ENCODE data around the gene TMEM196. TPM values are rescaled to one million over a fixed set of nuclear protein-coding genes. Genes with fewer than 3 reads are reported as not detected.
A peak's percentile ranks its signal among the peaks of the same experiment; 100 is the strongest.

The TMEM196 gene
- total and polyA plus RNA-seq, 2 donors from 2014 or later: 0.06 TPM; not detected in 1

- Histone ChIP-seq H3K4me1 (ENCODE audit: control insufficient read depth in 2 of 3, insufficient read depth in 2 of 3, low read depth in 1 of 3, low read length in 3 of 3) (no peaks in the 10 kb centered on the region), H3K36me3 (ENCODE audit: control insufficient read depth in 2 of 3, insufficient read depth in 3 of 3, low read length in 3 of 3) (no peaks in the 10 kb centered on the region), H3K9ac (ENCODE audit: low read length in 3 of 3) (no peak overlapping the region), H3K27me3 (ENCODE audit: control insufficient read depth, insufficient read depth, low read length) (no peaks in the 10 kb centered on the region), H3K4me3 (ENCODE audit: low read length in 3 of 3) (no peak overlapping the region), H3K27ac (ENCODE audit: low read depth in 2 of 2, low read length in 2 of 2) (no peak overlapping the region), H3K9me3 (ENCODE audit: control insufficient read depth in 2 of 3, insufficient read depth in 1 of 3, low read length in 3 of 3) (no peaks in the 10 kb centered on the region)
- no peak for FAIRE-seq
- no peak for TF ChIP-seq CTCF (IDR thresholded peaks at IDR 0.05; ENCODE audit: borderline replicate concordance, extremely low read depth, insufficient read depth)
- DNase-seq: peak in 1 of 5 donors; percentile 12
- intact Hi-C loops (cut with DNase I): no loop called here
Observed at GRCh38 chr7:19677180-19677579, 96.2 kb downstream of the TMEM196 start.

- no peaks in the 10 kb centered on the region for H3K27me3 ChIP-seq (ENCODE audit: control insufficient read depth, insufficient read depth, low read length)
- DNase-seq (no peak), FAIRE-seq (no peak)
- no peaks in the 10 kb centered on the region for H3K4me1 ChIP-seq (ENCODE audit: control insufficient read depth in 2 of 3, insufficient read depth in 2 of 3, low read depth in 1 of 3, low read length in 3 of 3)
- H3K4me3 ChIP-seq (ENCODE audit: low read length in 3 of 3): no peak overlapping the region
- H3K9ac ChIP-seq (ENCODE audit: low read length in 3 of 3): no peak overlapping the region
- no peaks in the 10 kb centered on the region for H3K36me3 ChIP-seq (ENCODE audit: control insufficient read depth in 2 of 3, insufficient read depth in 3 of 3, low read length in 3 of 3)
- H3K9me3 ChIP-seq (ENCODE audit: control insufficient read depth in 2 of 3, insufficient read depth in 1 of 3, low read length in 3 of 3): no peaks in the 10 kb centered on the region
- intact Hi-C loops (cut with DNase I): no loop called here
- no peak for TF ChIP-seq CTCF (IDR thresholded peaks at IDR 0.05; ENCODE audit: borderline replicate concordance, extremely low read depth, insufficient read depth)
- no peak overlapping the region for H3K27ac ChIP-seq (ENCODE audit: low read depth in 2 of 2, low read length in 2 of 2)
Observed at GRCh38 chr7:19675816-19676215, 97.6 kb downstream of the TMEM196 start.

DNA sequence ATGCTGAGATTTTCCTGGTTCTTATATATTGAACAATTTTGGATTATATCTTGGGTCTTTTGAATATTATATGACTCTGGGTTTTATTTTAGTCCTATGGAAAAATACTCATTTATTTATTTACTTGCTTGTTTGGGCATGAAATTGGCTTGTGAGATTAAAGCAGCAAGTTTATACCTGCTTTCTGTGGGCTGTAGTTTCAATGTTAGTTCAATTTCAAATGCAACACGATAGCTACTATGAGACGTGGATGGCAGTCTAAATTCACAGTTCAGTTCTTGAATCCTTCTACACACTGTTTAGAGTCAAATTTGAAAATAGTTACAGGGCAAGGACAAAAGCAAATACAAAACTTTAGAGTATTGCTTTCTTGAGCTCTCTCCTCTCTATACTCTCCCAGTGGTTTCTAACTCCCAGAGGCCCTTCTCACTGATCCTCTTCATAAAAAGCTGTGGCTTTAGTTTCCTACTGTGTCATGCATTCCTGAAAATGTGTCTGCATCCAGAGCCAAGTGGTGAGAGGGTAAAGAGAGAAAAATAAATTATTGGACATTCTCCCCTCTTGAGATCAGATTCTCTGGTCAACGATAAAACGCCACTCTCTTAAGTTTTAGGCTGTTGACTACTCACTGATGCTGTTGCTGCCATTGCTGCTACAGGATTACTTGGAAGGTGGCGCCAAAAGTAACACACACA lies 99.0 kb downstream of the TMEM196 start:
- Histone ChIP-seq H3K4me1 (ENCODE audit: control insufficient read depth in 2 of 3, insufficient read depth in 2 of 3, low read depth in 1 of 3, low read length in 3 of 3) (no peaks in the 10 kb centered on the region), H3K9ac (ENCODE audit: low read length in 3 of 3) (no peak overlapping the region), H3K9me3 (ENCODE audit: control insufficient read depth in 2 of 3, insufficient read depth in 1 of 3, low read length in 3 of 3) (no peaks in the 10 kb centered on the region), H3K4me3 (ENCODE audit: low read length in 3 of 3) (no peak overlapping the region), H3K36me3 (ENCODE audit: control insufficient read depth in 2 of 3, insufficient read depth in 3 of 3, low read length in 3 of 3) (no peaks in the 10 kb centered on the region), H3K27me3 (ENCODE audit: control insufficient read depth, insufficient read depth, low read length) (no peaks in the 10 kb centered on the region), H3K27ac (ENCODE audit: low read depth in 2 of 2, low read length in 2 of 2) (no peak overlapping the region)
- intact Hi-C loops (cut with DNase I): no loop called here
- DNase-seq (no peak), FAIRE-seq (no peak)
- no peak for TF ChIP-seq CTCF (IDR thresholded peaks at IDR 0.05; ENCODE audit: borderline replicate concordance, extremely low read depth, insufficient read depth)

GRCh38 chr7:19670806-19671205 lies 102.6 kb downstream of the TMEM196 start:
- Histone ChIP-seq H3K27me3 (ENCODE audit: control insufficient read depth, insufficient read depth, low read length) (no peaks in the 10 kb centered on the region), H3K4me3 (ENCODE audit: low read length in 3 of 3) (no peak overlapping the region), H3K36me3 (ENCODE audit: control insufficient read depth in 2 of 3, insufficient read depth in 3 of 3, low read length in 3 of 3) (no peaks in the 10 kb centered on the region), H3K9ac (ENCODE audit: low read length in 3 of 3) (no peak overlapping the region), H3K4me1 (ENCODE audit: control insufficient read depth in 2 of 3, insufficient read depth in 2 of 3, low read depth in 1 of 3, low read length in 3 of 3) (no peaks in the 10 kb centered on the region), H3K27ac (ENCODE audit: low read depth in 2 of 2, low read length in 2 of 2) (no peak overlapping the region), H3K9me3 (ENCODE audit: control insufficient read depth in 2 of 3, insufficient read depth in 1 of 3, low read length in 3 of 3) (no peaks in the 10 kb centered on the region)
- no peak for FAIRE-seq
- TF ChIP-seq CTCF (IDR thresholded peaks at IDR 0.05; ENCODE audit: borderline replicate concordance, extremely low read depth, insufficient read depth): no peak
- DNase-seq: no peak
- intact Hi-C loops (cut with DNase I): no loop called here
